Activated CD4-positive, alpha-beta T cell treated with anti-CD3 and anti-CD28 coated beads, Interleukin-2, amount 50 U/mL, for 4 hours (primary cell): ENCODE data around the gene RIBC2.
"Not testable (repeated sequence)": the region's sequence is repeated elsewhere in the genome, so short reads cannot be mapped to it uniquely, and the experiment has no call there.

ENCODE experiments used
- DNase-seq, 2 experiments: peaks; one replicate each; pipeline ENCODE4 v3.0.0-alpha.2; 2020

Gene RIBC2

DNA sequence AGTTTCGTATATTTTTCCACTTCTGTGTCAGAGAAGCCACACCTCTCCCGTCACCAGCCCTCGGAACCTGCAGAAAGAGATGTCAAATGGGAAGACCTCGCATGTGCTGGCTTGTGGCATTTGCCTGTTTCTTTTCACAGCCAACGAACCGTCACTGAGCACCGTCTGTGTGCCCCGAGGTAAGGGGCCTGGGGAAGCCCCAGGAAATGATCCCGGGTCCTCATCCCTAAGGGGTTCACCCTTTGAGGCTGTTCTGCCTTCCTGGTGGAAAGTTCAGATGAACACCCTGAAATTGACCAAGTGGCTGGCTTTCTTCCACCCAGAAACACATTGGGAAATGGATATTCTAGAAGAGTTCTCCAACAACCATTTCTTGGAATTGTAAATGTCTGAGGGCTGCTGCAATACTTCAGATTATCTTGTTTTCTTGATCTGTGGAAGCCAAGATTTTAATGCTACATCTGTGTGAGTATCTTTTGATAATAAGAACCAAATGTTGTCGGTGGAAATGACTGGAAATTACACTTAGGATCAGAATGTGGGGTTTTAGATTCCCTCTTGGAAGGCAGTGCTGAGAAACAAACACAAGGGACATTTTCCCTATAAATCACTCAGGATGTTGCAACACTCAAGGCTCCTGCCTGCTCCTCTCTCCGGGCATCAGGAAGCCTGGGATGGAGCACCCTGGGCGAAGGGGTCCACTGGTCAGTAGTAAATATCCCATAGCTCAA, 37.6 kb downstream of the RIBC2 start:
- no peak for DNase-seq

DNA sequence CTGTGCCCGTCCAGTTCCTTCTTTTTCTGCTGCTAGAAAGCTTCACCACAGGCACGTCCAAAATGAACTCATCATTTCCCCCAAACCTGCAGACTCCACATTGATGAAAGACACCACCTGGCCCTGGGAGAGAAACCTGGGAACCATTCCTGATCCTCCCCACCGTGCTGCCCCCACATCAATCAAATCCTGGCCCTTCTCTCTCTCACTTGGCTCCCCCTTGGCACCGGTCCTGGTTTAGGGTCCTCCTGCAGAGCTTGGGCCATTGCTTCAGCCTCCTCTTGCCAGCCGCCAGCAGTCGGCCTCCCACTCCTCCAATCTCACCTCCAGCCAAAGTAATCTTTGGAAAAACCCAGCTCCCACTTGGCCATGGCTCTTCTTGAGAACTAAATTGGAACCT, 38.5 kb downstream of the RIBC2 start:
- DNase-seq: no peak

DNA sequence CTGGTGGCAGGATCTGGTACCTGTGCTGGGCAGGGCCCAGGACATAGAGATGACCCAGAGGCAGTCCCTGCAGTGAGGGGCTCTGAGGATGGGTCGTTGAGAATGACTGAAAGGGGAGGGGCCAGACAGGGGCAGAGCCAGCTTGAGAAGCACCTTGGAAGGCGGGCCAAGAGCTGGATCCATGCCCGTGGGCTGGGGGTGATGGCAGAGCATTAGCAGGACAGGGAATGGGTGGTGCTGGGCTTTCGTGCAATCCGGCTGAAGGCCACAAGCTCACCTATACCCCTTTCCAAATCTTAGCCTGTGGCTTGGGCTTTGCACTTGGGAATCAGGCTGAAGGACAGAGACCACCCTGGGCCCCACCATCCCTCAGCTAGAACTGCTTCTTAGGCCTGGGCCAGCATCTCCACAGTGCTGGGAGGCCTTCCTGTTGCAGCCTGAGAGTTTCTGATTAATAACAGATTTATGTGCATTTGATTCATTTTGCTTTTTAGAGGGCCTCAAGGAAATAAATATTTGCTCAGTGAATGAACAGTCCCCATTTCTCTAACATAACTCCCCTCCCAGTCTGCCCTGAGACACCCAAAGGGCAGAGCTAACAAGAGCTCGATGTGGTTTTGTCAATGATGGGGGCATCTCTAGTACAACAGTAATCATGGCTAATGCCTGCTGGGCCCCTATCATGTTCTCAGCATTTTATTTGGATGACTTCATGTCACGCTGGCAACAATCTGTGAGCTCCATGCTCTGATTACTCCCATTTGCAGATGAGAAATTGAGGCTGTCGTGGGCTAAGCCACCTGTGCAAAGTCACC, 39.3 kb downstream of the RIBC2 start:
- DNase-seq: no peak

DNA sequence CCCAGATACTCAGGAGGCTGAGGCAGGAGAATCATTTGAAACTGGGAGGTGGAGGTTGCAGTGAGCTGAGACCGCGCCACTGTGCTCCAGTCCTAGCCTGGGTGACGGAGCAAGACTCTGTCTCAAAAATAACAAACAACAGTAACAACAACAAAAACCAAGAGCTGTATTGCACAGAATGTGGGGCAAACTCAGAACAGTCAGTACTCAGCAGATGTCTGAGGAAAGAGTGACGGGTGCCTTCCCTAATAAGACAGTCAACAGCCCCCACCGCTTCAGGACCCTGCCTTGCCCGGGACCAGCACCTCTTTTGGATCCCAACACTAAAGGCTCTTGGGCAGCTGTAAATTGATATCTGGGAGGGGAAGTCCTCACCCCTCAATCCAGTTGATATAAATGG, 40.3 kb downstream of the RIBC2 start:
- no peak for DNase-seq

DNA sequence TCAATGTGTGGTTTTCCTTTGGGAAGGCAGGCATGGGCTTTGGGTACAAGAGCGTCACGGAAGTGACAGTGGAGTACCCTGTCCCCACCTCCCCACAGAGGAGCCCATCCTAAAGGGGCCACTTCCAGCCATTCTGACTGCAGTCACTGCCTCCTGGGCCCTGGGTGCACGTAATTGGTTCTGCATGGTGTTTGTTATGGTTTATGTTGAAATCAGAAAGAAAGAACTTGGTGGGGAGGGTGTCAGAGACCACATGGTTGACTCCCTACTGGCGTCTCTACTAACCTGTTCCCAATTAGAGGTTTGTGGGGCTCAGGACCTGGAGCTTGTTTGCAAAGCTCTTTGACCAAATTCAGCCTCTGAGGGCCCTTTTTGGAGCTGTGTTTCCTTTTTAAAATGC, 40.8 kb downstream of the RIBC2 start:
- DNase-seq: no peak

DNA sequence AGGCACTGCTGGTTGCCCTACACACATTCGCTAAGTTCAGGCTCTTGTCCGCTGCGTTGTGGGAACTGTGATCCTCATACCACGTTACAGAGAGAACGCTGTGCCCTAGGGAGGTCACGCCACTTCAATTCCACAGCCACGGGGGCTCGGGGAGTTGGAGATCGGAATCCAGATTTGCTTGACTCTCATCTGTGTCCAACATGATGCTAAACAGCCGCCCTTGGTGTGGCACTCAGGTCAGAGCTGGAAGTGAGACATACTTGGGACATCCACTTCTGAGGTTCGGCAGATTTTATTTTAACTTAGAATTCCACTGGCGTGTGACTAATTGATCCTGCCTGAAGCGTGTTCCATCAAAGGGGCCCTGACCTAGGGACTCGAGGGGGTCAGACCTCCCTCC, 41.7 kb downstream of the RIBC2 start:
- no peak for DNase-seq

DNA sequence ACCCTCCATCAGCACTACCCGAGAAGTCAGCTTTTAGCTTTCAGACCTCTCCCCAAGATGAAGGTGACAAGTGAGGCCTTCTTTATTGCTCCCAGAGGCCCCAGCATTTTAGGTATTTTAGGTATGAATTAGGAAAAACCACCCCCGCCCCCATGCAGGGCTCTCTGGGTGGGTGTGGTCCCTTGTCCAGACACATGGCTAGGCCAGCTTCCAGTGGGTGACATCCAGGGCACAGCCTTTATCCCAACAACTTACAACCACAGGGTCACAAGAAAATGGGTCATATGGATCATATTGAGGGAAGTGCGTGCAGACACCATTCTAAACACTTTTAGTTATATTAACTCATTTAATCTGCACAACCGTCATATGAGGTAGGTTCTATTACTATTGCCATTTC, 42.1 kb downstream of the RIBC2 start:
- no peak for DNase-seq

DNA sequence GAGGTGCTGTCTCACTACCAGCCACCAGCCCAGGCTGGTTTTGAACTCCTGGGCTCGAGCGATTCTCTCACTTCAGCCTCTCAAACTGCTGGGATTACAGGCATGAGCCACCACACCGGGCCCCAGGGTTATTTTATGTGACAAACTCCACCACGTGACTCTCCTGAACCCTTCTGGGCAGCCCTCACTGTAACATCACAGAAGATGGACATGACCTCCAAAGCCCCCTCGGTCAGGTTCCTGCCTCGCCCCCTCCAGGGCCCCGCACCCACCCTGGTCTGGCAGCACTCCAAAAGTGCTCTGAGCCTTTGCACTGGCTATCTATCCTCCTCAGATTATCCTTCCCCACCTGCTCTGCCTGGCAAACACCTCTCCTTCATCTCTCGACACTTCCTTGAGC, 43.3 kb downstream of the RIBC2 start:
- DNase-seq: no peak

DNA sequence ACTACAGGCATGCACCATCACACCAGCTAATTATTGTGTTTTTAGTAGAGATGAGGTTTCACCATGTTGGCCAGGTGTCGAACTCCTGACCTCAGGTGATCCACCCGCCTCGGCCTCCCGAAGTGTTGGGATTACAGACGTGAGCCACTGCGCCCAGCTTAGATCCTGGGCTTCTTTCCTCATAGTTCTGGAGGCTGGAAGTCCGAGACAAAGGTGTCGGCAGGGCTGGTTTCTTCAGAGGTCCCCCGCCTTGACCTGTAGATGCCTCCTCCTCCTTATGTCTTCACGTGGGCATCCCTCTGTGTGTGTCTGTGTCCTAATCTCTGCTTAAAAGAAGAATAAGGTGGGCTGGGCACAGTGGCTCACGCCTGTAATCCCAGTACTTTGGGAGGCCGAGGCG, 45.0 kb downstream of the RIBC2 start:
- no peak for DNase-seq

DNA sequence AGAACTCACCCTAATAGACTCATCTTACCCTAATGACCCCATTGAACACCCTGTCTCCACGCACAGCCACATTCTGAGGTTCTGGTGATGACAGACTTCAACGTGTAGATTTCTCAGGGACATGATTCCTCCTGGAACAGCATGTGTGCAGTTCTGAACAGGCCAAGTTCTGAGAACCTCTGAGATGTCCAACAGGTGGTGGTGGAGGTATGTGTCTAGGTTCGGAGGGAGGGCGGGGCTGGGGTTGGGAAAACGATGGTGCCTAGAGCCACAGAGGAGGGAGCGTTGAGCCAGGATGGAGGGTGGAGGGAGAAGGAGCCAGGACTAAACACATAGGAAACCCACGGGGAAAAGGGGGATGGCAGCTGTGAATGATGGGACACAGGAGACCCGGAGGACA, 45.7 kb downstream of the RIBC2 start:
- DNase-seq: no peak

DNA sequence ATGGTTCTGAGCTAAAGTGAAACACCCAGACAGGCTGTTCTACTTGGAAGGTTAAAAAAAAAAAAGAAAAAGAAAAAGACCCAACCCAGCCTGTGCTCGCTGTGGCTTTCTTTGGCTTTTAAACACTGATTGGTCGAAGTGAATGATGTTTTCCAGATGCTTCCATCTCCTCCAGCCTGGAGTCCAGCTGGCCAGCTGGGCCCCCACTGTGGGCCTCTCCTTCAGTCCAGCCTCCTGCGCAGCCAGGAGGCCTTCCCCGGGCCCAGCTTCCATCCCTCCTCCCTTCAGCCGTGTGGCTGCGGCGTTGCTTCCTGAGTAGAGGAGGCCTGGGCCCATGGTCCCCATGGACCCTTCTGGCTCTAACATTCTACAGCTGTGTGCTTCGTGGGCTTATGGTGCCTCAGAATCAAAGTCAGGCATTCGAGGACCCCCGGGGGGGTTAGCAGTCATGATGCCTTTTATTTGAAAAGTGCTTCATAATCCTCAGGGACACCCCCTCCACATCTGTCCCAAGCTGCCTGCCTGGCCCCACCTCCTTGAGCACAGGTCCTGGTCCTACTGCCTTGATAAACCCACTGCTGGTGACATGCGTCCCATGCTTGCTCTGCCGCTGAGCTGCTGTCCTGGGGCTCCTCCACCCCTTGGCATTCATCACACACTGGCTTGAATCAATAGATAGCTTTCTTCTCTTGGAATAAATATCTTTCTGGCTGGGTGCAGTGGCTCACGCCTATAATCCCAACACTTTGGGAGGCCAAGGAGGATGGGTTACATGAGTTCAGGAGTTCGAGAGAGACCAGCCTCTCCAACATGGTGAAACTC, 47.0 kb downstream of the RIBC2 start:
- no peak for DNase-seq

DNA sequence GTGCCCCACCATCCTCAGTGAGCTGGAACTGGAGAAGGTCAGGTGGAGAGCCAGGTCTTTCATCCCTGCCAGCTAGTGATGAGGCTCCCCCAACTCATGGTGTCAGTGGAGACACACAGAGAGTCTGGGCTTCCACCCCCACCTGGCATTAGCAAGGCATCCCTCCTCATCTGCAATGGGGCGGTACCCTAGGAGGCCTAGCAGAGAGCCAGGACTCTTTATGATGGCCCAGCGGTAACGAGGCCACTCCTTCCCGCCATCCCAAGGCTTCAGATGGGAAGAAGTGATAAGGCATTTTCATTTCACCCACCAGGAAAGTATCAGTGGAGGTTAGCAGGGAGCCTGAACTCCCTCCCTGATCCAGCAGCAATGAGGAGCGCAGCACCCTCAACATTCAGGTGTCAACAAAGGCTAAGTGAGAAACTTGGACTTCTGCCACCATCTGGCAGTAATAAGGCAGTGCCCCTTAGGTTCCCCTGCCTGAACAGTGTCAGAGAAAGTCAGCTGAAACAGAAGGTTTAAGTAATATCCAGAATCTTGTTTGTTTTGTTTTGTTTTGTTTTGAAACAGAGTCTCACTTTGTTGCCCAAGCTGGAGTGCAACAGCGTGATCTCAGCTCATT, 48.7 kb downstream of the RIBC2 start:
- no peak for DNase-seq

DNA sequence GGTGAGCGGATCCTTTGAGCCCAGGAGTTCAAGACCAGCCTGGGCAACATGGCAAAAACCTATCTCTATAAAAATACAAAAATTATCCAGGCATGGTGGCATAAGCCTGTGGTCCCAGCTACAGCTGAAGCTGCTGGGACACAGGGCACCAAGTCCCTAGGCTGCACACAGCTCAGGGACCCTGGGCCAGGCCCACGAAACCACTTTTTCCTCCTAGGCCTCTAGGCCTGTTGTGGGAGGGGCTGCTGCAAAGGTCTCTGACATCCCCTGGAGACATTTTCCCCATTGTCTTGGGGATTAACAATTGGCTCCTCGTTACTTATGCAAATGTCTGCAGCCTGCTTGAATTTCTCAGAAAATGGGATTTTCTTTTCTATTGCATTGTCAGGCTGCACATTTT, 50.2 kb downstream of the RIBC2 start:
- not testable (repeated sequence) for DNase-seq

DNA sequence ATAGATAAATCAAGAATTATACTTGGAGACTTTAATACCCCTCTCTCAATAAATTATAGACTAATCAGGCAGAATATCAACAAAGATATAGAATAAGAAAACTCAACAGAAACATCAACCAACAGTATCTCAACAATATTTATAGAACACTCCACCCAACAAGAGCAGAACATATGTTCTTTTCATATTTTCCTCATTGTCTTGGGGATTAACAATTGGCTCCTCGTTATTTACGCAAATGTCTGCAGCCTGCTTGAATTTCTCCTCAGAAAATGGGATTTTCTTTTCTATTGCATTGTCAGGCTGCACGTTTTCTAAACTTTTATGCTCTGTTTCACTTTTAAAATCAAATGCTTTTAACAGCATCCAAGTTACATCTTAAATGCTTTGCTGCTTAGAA, 52.1 kb downstream of the RIBC2 start:
- DNase-seq: no peak

DNA sequence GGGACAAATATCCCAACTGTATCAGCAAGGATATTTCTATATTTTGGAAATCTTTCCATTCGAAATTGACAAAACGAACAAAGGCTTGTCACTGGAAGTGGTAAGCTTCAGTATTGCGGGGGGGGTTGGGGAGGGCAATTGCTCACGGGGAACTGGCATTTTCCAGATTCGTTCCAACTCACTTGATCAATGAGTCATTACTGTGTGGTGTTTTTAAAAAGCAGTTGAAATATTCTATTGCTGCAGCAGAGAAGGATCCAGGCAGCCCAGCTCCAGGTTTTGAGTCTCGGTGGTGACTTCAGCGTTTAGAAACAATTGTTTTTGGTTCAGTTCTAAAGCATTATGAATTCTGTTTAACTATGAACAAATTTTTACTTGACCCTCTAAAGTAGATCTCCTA, 55.4 kb downstream of the RIBC2 start:
- DNase-seq: no peak

DNA sequence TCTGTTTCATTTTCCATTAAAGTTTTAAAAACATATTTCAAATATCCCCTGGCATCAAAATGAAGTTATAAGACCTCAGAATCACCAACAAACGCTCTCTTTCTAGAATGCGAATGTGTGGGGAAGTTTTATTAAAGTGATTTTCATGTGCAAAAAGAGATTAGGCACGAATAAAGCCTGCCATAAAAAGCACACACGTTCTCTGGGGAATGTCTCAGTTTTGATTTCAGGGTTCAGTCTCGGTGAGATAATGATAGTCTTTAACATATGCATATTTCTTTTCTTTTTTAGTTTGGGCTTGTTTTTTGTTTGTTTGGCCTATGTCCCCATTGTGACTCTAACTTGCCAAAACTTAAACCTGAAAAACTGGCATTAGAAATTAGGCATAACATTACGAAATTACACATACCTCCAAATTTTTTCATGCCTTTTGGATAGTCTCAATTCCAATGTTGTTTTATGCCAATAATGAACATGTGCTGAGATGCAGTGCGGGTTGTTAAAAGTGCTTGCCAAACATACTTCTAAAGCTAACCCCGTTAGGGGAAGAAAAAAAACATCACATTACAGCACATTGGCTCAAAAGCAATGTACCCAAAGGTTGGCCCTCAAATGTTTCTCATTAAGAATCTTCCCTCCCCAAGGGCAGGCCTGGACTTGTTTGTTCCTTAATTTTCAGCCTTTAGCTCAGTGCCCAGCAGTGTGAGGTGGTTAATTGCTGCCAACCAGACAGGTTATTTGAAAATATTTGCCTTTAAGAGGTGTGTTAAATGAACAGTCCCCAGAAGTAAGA, 56.0 kb downstream of the RIBC2 start:
- DNase-seq: no peak

DNA sequence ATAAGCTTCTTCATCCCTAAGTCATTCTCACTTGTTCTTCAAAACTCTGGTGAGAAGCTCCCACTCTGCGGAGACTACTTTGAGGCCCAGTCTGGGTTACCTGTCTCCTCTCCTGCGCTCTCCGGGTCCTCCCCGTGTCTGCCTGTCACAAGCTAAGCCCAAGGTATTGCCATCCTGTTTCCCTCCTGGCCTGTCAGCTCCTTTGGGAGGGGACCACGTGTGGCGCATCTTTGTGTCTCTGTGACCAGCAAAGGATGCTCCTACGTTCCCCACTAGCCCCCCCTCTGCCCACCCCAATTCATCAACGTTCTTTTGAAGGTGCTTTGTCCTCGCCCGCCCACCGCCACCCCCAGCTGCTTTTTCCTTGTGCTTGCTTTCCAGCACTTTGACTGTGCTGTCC, 57.4 kb downstream of the RIBC2 start:
- no peak for DNase-seq

DNA sequence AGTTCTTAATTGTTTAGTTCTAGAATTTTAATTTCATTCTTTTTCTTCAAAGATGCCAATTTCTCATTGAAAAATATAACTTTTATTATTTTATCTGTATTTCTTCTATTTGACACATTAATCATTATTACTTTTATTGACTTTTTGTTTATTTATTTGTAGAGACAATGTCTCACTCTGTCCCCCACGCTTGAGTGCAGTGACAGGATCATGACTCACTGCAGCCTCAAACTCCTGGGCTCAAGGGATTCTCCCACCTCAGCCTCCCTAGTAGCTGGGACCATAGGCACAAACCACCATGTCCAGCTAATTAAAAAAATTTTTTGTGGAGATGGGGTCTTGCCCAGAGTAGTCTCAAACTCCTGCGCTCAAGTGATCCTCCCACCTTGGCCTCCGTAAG, 58.9 kb downstream of the RIBC2 start:
- DNase-seq: no peak

DNA sequence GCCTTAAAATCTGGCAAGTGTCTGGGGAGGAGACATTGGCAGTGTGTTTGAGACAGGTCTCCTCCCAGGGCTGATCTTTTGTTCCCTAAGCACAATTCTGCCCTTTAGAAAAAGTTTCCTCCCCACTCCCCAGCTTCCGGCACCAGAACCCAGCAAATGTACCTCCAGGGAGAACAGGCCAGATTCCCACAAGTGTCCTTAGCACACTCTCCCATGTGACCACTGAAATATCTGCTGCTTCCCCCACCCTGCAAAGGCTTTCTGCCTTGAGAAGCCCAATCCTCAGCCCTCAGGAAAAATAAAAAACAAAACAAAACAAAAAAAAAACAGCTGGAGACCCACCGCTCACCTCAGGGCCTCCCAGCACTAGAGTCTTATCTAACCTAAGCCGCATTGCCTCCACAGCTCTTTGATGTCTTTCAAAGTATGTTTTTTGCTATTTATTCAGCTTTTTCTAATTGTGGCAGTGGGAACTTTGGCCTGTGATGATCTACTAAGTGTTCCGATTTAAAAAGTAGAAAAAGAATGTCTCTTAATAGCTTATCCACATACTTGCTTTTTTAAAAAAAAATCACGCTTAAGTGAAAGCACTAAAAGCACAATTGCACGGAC, 60.2 kb downstream of the RIBC2 start:
- DNase-seq: no peak

DNA sequence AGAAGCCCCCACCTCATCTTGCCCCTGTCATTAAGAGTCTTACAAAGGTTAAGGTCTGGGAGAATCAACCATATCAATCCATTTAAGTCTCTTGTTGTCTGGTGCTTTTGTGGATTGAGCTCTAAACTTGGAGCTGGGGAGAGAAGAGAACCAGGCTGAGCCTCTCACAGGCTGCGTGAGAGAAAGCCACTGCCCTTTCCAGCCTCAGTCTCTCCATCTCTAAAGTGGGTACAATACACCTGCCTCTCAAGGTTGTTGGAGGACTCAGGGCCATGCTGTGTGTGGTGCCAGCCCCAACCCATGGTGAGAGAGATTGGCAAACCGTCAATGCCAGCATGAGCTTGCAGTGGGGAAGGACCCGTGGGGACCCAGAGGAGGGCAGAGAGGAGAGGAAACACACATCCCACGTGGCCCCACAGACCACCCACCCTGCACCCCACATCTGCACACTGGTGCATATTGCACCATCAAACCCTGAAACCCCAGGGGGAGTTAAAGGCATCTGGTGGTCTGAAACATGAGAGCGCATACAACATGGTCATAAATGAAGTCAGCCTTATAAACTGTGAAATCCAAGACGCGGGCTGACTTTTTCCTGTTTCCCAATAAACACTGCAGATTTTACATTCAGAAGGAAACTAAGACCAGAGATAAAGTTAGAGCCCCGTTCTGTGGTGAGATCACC, 61.7 kb downstream of the RIBC2 start:
- no peak for DNase-seq

DNA sequence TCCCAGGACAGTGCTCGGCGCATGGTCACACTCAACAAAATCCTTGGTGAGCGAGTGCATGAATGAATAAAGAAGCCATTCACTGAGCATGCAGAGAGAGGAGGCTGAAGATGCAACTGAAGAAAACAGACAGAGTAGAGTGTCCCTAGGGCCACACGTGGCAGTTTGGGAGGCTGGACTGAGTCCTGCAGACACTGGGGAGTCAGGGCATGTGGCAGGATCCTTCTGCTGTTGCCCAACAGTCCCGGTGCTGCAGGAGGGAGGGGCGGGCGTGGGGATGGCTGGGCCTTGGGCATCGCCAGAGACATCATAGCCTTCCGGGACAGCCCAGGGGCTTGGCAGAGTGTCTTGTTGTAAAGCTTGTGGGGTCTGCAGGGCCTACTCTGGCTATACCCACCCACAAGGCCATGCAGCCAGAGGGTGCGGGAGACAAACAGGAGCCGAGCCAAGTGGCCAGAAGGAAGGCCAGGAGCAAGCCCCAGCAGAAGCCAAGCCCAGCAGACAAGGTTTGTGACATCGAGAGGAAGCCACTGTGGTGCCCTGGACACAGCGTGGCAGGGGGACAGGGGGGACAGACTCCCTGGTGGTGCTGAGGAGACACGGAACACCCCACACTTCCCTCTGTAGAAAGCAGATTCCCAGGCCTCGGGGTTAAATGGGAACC, 62.5 kb downstream of the RIBC2 start:
- no peak for DNase-seq
